SK-N-SH (cell line): ENCODE results near the gene SEMA4G. TPM values are rescaled to one million over a fixed set of nuclear protein-coding genes. Genes with fewer than 3 reads are reported as not detected.

Experiments used
- CTCF ChIA-PET: fragments of 300-600, 350-600 bp; formaldehyde crosslinking; extraction: SDS; loops from one replicate; lab custom pipeline; 2021; lab: Yijun Ruan, JAX
- POLR2A ChIA-PET: fragments of 350-600 bp; sonication (Branson Sonifier 250); formaldehyde crosslinking; extraction: SDS; loops from one replicate; lab custom pipeline; 2020; ENCODE audit warnings: antibody characterized with exemption, inconsistent platforms; lab: Yijun Ruan, JAX
- DNase-seq: peaks from one replicate; pipeline ENCODE4 v3.0.0; 2012
- H2AFZ ChIP-seq: fragments of 200-600 bp; sonication (generic); 2 replicates; pipeline ENCODE4 v1.8.1; 2016; ENCODE audit warnings: antibody characterized with exemption, mild to moderate bottlenecking, low read depth
- H3F3A ChIP-seq: fragments of 200-600 bp; sonication (generic); replicated peaks from 2 replicates; pipeline ENCODE3; 2016; ENCODE audit warnings: antibody characterized with exemption, mild to moderate bottlenecking; ENCODE audit not compliant: insufficient read depth
- H3K27ac ChIP-seq, 2 experiments: fragments of 200-500 bp in 1 of 2; fragments of 200-600 bp in 1 of 2; sonication (Bioruptor generic) in 1 of 2; sonication (generic), shearing (Covaris generic) in 1 of 2; 2 replicates each; pipeline versions ENCODE4 v1.5.1 to v1.6.1; 2014 to 2016; ENCODE audit warnings: low read depth in 2 of 2, inconsistent platforms in 1 of 2, low read length in 1 of 2, mild to moderate bottlenecking in 1 of 2, mixed read lengths in 1 of 2
- H3K27me3 ChIP-seq: fragments of 200-600 bp; sonication (generic), shearing (Covaris generic); 2 replicates; pipeline ENCODE4 v1.6.1; 2016; ENCODE audit warnings: mixed run types; ENCODE audit not compliant: insufficient read depth
- H3K36me3 ChIP-seq, 2 experiments: fragments of 200-500 bp in 1 of 2; fragments of 200-600 bp in 1 of 2; sonication (Bioruptor generic) in 1 of 2; sonication (generic) in 1 of 2; replicated peaks in 1 of 2; 2 replicates each; pipeline versions ENCODE3 to v1.5.1; 2014 to 2016; ENCODE audit warnings: low read length in 1 of 2, mild to moderate bottlenecking in 1 of 2; ENCODE audit not compliant: insufficient read depth in 2 of 2, control insufficient read depth in 1 of 2
- H3K4me1 ChIP-seq, 2 experiments: fragments of 200-500 bp in 1 of 2; fragments of 200-600 bp in 1 of 2; sonication (Bioruptor generic) in 1 of 2; sonication (generic), shearing (Covaris generic) in 1 of 2; 2 replicates each; pipeline versions ENCODE4 v1.5.1 to v1.6.1; 2014 to 2016; ENCODE audit warnings: low read depth in 1 of 2, low read length in 1 of 2, mixed run types in 1 of 2; ENCODE audit not compliant: insufficient read depth in 2 of 2, control insufficient read depth in 1 of 2
- H3K4me2 ChIP-seq: fragments of 200-600 bp; sonication (generic), shearing (Covaris generic); 2 replicates; pipeline ENCODE4 v1.6.1; 2017; ENCODE audit warnings: mixed run types
- H3K4me3 ChIP-seq, 2 experiments: fragments of 200-500 bp in 1 of 2; fragments of 200-600 bp in 1 of 2; sonication (Bioruptor generic) in 1 of 2; sonication (generic), shearing (Covaris generic) in 1 of 2; 2 replicates each; pipeline versions ENCODE4 v1.5.1 to v1.8.1; 2014 to 2016; ENCODE audit warnings: low read depth in 2 of 2, inconsistent platforms in 1 of 2, low read length in 1 of 2, mild to moderate bottlenecking in 1 of 2, mixed read lengths in 1 of 2, moderate library complexity in 1 of 2
- H3K79me2 ChIP-seq: fragments of 200-600 bp; sonication (generic); 2 replicates; pipeline ENCODE4 v1.8.1; 2017; ENCODE audit warnings: mild to moderate bottlenecking; ENCODE audit not compliant: insufficient read depth
- H3K9ac ChIP-seq: fragments of 200-600 bp; sonication (generic); 2 replicates; pipeline ENCODE4 v1.6.1; 2017; ENCODE audit warnings: mixed run types
- H3K9me2 ChIP-seq: fragments of 200-600 bp; sonication (generic); 2 replicates; pipeline ENCODE4 v1.6.1; 2017; ENCODE audit warnings: mixed run types
- H3K9me3 ChIP-seq: fragments of 200-600 bp; sonication (generic); 2 replicates; pipeline ENCODE4 v1.6.1; 2017; ENCODE audit warnings: mixed run types, mild to moderate bottlenecking, moderate library complexity
- H4K20me1 ChIP-seq: fragments of 200-600 bp; sonication (generic); 2 replicates; pipeline ENCODE4 v1.6.1; 2017; ENCODE audit warnings: mild to moderate bottlenecking, mixed run types; ENCODE audit not compliant: insufficient read depth
- CHD2 ChIP-seq: fragments of 150-350 bp; IDR thresholded peaks from 2 replicates; pipeline ENCODE4 v1.6.1; 2018; ENCODE audit warnings: low read length; ENCODE audit not compliant: partially characterized antibody
- ELF1 ChIP-seq: IDR thresholded peaks from 2 replicates; pipeline ENCODE4 v1.4.0; 2012
- EP300 ChIP-seq, 2 experiments: IDR thresholded peaks; 2 replicates each; pipeline versions ENCODE4 v1.4.0 to v1.6.1; 2012; ENCODE audit warnings: borderline replicate concordance in 1 of 2, low read depth in 1 of 2, low read length in 1 of 2
- GABPA ChIP-seq: IDR thresholded peaks from 2 replicates; pipeline ENCODE4 v1.4.0; 2012; ENCODE audit warnings: low read depth, mild to moderate bottlenecking
- RAD21 ChIP-seq: IDR thresholded peaks from 2 replicates; pipeline ENCODE4 v1.6.1; 2012; ENCODE audit warnings: mild to moderate bottlenecking, low read length
- SMC3 ChIP-seq: IDR thresholded peaks from 2 replicates; pipeline ENCODE4 v1.6.1; 2012; ENCODE audit warnings: low read depth, low read length, improper control_type of control experiment
- TEAD4 ChIP-seq: IDR thresholded peaks from 2 replicates; pipeline ENCODE4 v1.4.0; 2012; ENCODE audit warnings: mild to moderate bottlenecking, borderline replicate concordance; ENCODE audit not compliant: insufficient read depth
- ZBTB33 ChIP-seq: IDR thresholded peaks from 2 replicates; pipeline ENCODE4 v1.4.0; 2012; ENCODE audit warnings: low read depth, borderline replicate concordance
- WGBS: methylation state at CpG from one replicate; pipeline ENCODE4 v1.1.6; 2017; ENCODE audit warnings: low lambda C conversion rate; 5-methylcytosine and 5-hydroxymethylcytosine counted together
- polyA plus RNA-seq, 3 experiments: library from polyadenylated mRNA; depleted of rRNA; stranded (reverse); fragments of >200 nt; gene quantifications; 2 replicates each; pipeline ENCODE4 v1.2.3, GENCODE V29; 2012
- TF ChIP-seq, protein P1 (sequence below): IDR thresholded peaks from 2 replicates; pipeline ENCODE4 v1.4.0; 2012; ENCODE audit warnings: low read depth, borderline replicate concordance
- TF ChIP-seq, protein P2 (sequence below): IDR thresholded peaks from 2 replicates; pipeline ENCODE4 v1.6.1; 2012; ENCODE audit warnings: mild to moderate bottlenecking, low read depth, low read length, moderate library complexity
- TF ChIP-seq, protein P3 (sequence below): fragments of 200-600 bp; sonication (generic); IDR thresholded peaks from 2 replicates; pipeline ENCODE4 v1.6.1; 2017; ENCODE audit warnings: antibody characterized with exemption, mild to moderate bottlenecking, moderate library complexity

The SEMA4G gene
- polyA plus RNA-seq, 1 of the 3 experiments (the other 2 are of a cell fraction), result 16.2 TPM

GRCh38 chr10:101013365-101013825, 44.1 kb downstream of the SEMA4G start:
- ChIA-PET CTCF (interaction anchor here (0.9 to 7.2 kb wide), 15 partner anchors 16 to 392 kb away, joined by 3 to 443 read pairs (median 10); partner anchors contain the start of genes LZTS2, MRPL43, PDZD7 and SEMA4G), POLR2A (interaction anchor here (1.3 kb wide), 1 partner anchor 16 kb away, joined by 8 read pairs; no protein-coding TSS in a partner anchor)
- Histone ChIP-seq H3K4me2 (peak overlapping the region; percentile 38), H4K20me1 (no peaks in the 10 kb centered on the region), H3K27ac (peak overlapping the region; percentile 18 to 76; a peak in 3 of 4 replicates), H3K36me3 (no peaks in the 10 kb centered on the region), H3K9me2 (no peaks in the 10 kb centered on the region), H3K9ac (no peak overlapping the region), H3K4me1 (peaks cover 8 to 22% of the 10 kb centered on the region in 2 experiments; a peak in 3 of 4 replicates), H3K79me2 (no peaks in the 10 kb centered on the region), H3K9me3 (no peaks in the 10 kb centered on the region), H3F3A (peaks cover 18% of the 10 kb centered on the region), H2AFZ (no peak overlapping the region), H3K27me3 (no peaks in the 10 kb centered on the region), H3K4me3 (no peak overlapping the region)
- DNase-seq, result no peak
- TF ChIP-seq GABPA, result no peak
- TF ChIP-seq, protein P1, sequence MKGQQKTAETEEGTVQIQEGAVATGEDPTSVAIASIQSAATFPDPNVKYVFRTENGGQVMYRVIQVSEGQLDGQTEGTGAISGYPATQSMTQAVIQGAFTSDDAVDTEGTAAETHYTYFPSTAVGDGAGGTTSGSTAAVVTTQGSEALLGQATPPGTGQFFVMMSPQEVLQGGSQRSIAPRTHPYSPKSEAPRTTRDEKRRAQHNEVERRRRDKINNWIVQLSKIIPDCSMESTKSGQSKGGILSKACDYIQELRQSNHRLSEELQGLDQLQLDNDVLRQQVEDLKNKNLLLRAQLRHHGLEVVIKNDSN, result no peak
- WGBS, result 64% methylated on average over 9 of the region's 9 CpGs

DNA sequence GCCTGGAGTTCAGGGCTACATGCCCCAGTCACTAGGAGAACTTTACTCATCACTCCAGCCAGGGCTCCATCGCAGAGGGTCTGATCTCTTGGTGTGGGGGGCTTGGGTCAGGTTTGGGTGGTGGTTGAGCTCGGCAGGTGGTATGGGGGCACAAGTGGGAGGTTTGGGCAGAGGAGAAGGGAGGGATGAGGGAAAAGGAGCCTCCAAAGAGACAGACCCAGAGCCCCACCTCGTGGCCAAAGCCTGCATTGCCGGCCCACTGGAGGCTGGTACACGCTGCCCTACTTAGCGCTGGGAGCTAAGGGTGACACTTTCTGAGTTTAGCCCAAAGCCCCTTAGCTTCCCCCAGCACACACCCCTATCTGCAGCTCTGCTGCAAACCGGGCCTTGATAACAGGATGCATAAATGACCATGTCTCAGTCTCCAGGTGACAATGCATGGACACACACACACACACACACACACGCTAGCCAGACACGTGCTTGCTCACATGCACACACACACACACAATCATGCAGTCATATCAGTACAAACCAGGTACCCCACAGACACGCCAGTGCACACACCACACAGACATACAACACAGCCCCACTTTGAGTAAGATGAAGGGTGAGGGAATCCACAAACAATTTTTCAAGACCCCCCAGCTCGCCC, 45.1 kb downstream of the SEMA4G start:
- H3K27me3 ChIP-seq, result no peaks in the 10 kb centered on the region
- ChIA-PET POLR2A (interaction anchor here (1.3 to 1.4 kb wide), 2 partner anchors 17 to 29 kb away, joined by 3 to 8 read pairs; no protein-coding TSS in a partner anchor), CTCF (interaction anchor here (0.5 to 7.2 kb wide), 33 partner anchors 15 to 1037 kb away, joined by 3 to 443 read pairs (median 4); partner anchors contain the start of genes LZTS2, MRPL43, PDZD7 and SEMA4G)
- no peaks in the 10 kb centered on the region for H3K36me3 ChIP-seq
- DNase-seq, result peak; percentile 85
- no peak overlapping the region for H2AFZ ChIP-seq
- H3K9me3 ChIP-seq, result no peaks in the 10 kb centered on the region
- H3K4me1 ChIP-seq, result peaks cover 8 to 19% of the 10 kb centered on the region in 2 experiments; a peak in 3 of 4 replicates
- TF ChIP-seq ZBTB33 (no peak), EP300 (IDR thresholded peaks at IDR 0.05; ENCODE audit: borderline replicate concordance in 1 of 2, low read depth in 1 of 2, low read length in 1 of 2) (no peak), CHD2 (peak; percentile 13), ELF1 (no peak), SMC3 (peak; percentile 78), RAD21 (peak; percentile 89), TEAD4 (no peak)
- TF ChIP-seq, protein P2, sequence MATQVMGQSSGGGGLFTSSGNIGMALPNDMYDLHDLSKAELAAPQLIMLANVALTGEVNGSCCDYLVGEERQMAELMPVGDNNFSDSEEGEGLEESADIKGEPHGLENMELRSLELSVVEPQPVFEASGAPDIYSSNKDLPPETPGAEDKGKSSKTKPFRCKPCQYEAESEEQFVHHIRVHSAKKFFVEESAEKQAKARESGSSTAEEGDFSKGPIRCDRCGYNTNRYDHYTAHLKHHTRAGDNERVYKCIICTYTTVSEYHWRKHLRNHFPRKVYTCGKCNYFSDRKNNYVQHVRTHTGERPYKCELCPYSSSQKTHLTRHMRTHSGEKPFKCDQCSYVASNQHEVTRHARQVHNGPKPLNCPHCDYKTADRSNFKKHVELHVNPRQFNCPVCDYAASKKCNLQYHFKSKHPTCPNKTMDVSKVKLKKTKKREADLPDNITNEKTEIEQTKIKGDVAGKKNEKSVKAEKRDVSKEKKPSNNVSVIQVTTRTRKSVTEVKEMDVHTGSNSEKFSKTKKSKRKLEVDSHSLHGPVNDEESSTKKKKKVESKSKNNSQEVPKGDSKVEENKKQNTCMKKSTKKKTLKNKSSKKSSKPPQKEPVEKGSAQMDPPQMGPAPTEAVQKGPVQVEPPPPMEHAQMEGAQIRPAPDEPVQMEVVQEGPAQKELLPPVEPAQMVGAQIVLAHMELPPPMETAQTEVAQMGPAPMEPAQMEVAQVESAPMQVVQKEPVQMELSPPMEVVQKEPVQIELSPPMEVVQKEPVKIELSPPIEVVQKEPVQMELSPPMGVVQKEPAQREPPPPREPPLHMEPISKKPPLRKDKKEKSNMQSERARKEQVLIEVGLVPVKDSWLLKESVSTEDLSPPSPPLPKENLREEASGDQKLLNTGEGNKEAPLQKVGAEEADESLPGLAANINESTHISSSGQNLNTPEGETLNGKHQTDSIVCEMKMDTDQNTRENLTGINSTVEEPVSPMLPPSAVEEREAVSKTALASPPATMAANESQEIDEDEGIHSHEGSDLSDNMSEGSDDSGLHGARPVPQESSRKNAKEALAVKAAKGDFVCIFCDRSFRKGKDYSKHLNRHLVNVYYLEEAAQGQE, result no peak
- TF ChIP-seq, protein P3, sequence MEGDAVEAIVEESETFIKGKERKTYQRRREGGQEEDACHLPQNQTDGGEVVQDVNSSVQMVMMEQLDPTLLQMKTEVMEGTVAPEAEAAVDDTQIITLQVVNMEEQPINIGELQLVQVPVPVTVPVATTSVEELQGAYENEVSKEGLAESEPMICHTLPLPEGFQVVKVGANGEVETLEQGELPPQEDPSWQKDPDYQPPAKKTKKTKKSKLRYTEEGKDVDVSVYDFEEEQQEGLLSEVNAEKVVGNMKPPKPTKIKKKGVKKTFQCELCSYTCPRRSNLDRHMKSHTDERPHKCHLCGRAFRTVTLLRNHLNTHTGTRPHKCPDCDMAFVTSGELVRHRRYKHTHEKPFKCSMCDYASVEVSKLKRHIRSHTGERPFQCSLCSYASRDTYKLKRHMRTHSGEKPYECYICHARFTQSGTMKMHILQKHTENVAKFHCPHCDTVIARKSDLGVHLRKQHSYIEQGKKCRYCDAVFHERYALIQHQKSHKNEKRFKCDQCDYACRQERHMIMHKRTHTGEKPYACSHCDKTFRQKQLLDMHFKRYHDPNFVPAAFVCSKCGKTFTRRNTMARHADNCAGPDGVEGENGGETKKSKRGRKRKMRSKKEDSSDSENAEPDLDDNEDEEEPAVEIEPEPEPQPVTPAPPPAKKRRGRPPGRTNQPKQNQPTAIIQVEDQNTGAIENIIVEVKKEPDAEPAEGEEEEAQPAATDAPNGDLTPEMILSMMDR, result peak; percentile 95
- H3K79me2 ChIP-seq, result no peaks in the 10 kb centered on the region
- no peaks in the 10 kb centered on the region for H4K20me1 ChIP-seq
- 14% methylated on average over 10 of the region's 11 CpGs for WGBS
- H3K9ac ChIP-seq, result no peak overlapping the region
- peaks cover 18% of the 10 kb centered on the region for H3F3A ChIP-seq
- H3K9me2 ChIP-seq, result no peaks in the 10 kb centered on the region
- peak overlapping the region in 1 of 2 experiments; percentile 13; a peak in 1 of 4 replicates for H3K27ac ChIP-seq
- H3K4me2 ChIP-seq, result peak overlapping the region; percentile 34
- peak overlapping the region in 1 of 2 experiments; percentile 21; a peak in 1 of 4 replicates for H3K4me3 ChIP-seq
